ENCODE data around the gene SPOCK2.

DNA sequence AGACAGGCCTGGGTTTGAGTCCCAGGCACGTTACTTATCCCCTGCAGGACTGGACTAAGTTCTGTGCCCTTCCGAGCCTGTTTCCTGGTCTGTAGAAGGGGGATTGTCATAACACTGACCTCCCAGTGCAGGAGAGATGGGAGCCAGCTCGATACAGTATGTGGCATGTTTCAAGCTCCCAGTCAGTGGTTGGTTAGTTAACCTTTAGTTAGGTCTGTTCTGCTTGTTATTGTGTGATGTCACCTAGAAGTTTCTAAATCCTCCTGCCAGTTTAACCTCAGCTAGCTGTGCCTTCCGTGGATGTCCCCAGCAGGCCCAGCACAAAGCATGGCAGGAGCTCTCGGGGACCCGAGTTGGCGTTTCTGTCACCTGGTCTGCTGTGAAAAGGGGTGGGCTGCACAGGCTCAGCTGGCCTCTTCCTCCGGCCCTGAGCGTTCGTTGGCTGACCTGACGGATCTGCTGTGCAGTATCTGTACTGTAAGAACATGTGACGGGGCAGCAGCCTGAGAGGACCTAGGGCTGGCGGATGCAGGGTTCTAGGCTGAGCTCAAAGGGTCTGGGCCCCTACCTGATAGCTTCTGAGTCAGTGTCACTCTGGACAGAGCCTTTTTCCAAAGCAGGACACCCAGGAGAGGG lies 53.0 kb downstream of the SPOCK2 start:
- no peak for TF ChIP-seq CTCF (IDR thresholded peaks at IDR 0.05)
- no peak for TF ChIP-seq POLR2A (IDR thresholded peaks at IDR 0.05)
